ENCODE results near the gene ACSM3. TPM values are rescaled to one million over a fixed set of nuclear protein-coding genes. Genes with fewer than 3 reads are reported as not detected.
A peak's percentile ranks its signal among the peaks of the same experiment; 100 is the strongest.

ACSM3 gene
- total RNA-seq, 4 donors from 2014 or later: 2.1 to 16.4 (median 11.7) TPM

DNA sequence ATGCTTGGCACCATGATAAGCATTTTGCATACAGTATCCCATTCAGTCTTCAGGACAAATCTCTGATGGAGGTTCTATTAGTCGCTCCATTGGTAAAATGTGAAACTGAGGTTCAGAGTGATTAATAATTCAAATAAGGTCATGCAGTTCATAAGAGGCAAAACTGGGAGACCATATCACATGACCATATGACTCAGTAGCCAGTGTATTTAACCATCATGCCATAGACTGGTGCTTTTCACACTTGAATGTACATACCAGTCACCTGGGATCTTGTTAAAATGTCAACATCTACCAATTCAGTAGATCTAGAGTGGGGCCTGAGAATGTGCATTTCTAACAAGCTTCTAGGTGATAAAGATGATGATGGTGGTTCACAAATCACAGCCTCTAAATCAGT, 4.3 kb downstream of the ACSM3 start:
- H3K4me3 ChIP-seq: no peak overlapping the region
- H3K27ac ChIP-seq: no peak overlapping the region
- no peaks in the 10 kb centered on the region for H3K36me3 ChIP-seq
- no peaks in the 10 kb centered on the region for H3K9me3 ChIP-seq
- TF ChIP-seq POLR2A (IDR thresholded peaks at IDR 0.05): no peak
- no peak for TF ChIP-seq CTCF (IDR thresholded peaks at IDR 0.05)
- peaks cover 0 to 12% (median under 1%) of the 10 kb centered on the region in 4 donors for H3K4me1 ChIP-seq
- no peak for DNase-seq
- H3K27me3 ChIP-seq: no peaks in the 10 kb centered on the region

GRCh38 chr16:20768818-20769217, 5.0 kb downstream of the ACSM3 start:
- Histone ChIP-seq H3K4me1 (peaks cover 0 to 11% (median 0%) of the 10 kb centered on the region in 4 donors), H3K27ac (no peak overlapping the region), H3K4me3 (no peak overlapping the region), H3K36me3 (no peaks in the 10 kb centered on the region), H3K9me3 (no peaks in the 10 kb centered on the region), H3K27me3 (no peaks in the 10 kb centered on the region)
- no peak for DNase-seq
- no peak for TF ChIP-seq CTCF (IDR thresholded peaks at IDR 0.05)
- TF ChIP-seq POLR2A (IDR thresholded peaks at IDR 0.05): no peak

DNA sequence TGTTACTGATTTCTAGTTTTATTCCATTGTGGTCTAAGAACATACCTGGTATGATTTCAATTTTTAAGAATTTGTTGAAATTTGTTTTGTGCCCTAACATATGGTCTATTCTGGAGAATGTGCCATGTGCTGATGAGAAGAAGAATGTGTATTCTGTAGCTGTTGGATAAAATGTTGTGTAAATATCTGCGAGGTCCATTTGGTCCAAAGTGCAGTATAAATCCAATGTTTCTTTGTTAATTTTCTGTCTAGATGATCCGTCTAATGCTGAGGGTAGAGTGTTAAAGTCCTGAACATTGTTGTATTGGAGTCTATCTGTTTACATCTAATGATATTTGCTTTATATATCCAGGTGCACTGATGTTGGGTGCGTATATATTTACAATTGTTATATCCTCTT, 9.9 kb downstream of the ACSM3 start:
- Histone ChIP-seq H3K27ac (no peak overlapping the region), H3K27me3 (no peaks in the 10 kb centered on the region), H3K4me3 (no peak overlapping the region), H3K36me3 (peaks cover 0 to 2% (median 0%) of the 10 kb centered on the region in 3 donors), H3K9me3 (no peaks in the 10 kb centered on the region), H3K4me1 (no peaks in the 10 kb centered on the region)
- TF ChIP-seq CTCF (IDR thresholded peaks at IDR 0.05) (no peak), POLR2A (IDR thresholded peaks at IDR 0.05) (no peak)
- no peak for DNase-seq

- Histone ChIP-seq H3K9me3 (no peaks in the 10 kb centered on the region), H3K27me3 (no peaks in the 10 kb centered on the region), H3K36me3 (peaks cover 0 to 9% (median 0%) of the 10 kb centered on the region in 3 donors), H3K4me3 (no peak overlapping the region), H3K27ac (no peak overlapping the region), H3K4me1 (no peaks in the 10 kb centered on the region)
- peak; percentile 42 to 79 (median 72) for DNase-seq
- peak in 4 of 6 experiments; percentile 50 to 60 (median 54) for TF ChIP-seq CTCF (IDR thresholded peaks at IDR 0.05)
- no peak for TF ChIP-seq POLR2A (IDR thresholded peaks at IDR 0.05)
Measured at GRCh38 chr16:20774703-20775362, 11.0 kb downstream of the ACSM3 start.

- peaks cover 0 to 9% (median 0%) of the 10 kb centered on the region in 3 donors for H3K36me3 ChIP-seq
- H3K27me3 ChIP-seq: no peaks in the 10 kb centered on the region
- DNase-seq: no peak
- no peaks in the 10 kb centered on the region for H3K4me1 ChIP-seq
- H3K4me3 ChIP-seq: no peak overlapping the region
- TF ChIP-seq CTCF (IDR thresholded peaks at IDR 0.05) (no peak), POLR2A (IDR thresholded peaks at IDR 0.05) (no peak)
- no peaks in the 10 kb centered on the region for H3K9me3 ChIP-seq
- no peak overlapping the region for H3K27ac ChIP-seq
Measured at GRCh38 chr16:20781697-20782096, 17.9 kb downstream of the ACSM3 start.
